Mucosa of descending colon (tissue), 3 donors: Measurements from ENCODE around the gene MGAT5. TPM values are rescaled to one million over a fixed set of nuclear protein-coding genes. Genes with fewer than 3 reads are reported as not detected.

Experiments used
- ATAC-seq: fragments of 200-7000 bp; cut with Tn5 transposase; one replicate; pipeline ENCODE4 v1.9.1; 2020; ENCODE audit warnings: mild to moderate bottlenecking, moderate library complexity
- DNase-seq, 3 donors: peaks; one replicate each; pipeline ENCODE4 v3.0.0-alpha.2; 2020
- H3K36me3 ChIP-seq: fragments of 200-600 bp; one replicate; pipeline ENCODE4 v1.8.0; 2021; ENCODE audit warnings: low read depth, mild to moderate bottlenecking
- H3K4me1 ChIP-seq: fragments of 200-600 bp; one replicate; pipeline ENCODE4 v1.8.0; 2021; ENCODE audit warnings: low read depth, mild to moderate bottlenecking
- H3K4me3 ChIP-seq: fragments of 200-600 bp; one replicate; pipeline ENCODE4 v1.8.0; 2021; ENCODE audit warnings: mild to moderate bottlenecking
- H3K9me3 ChIP-seq: fragments of 200-600 bp; one replicate; pipeline ENCODE4 v1.8.0; 2021; ENCODE audit warnings: mild to moderate bottlenecking
- CTCF ChIP-seq: fragments of 200-600 bp; IDR thresholded peaks from one replicate; pipeline ENCODE4 v1.8.0; 2022; ENCODE audit warnings: antibody characterized with exemption, mild to moderate bottlenecking
- intact Hi-C, 2 donors: fragments of 100-400 bp; cut with DNase I in 1 of 2; cut with micrococcal nuclease in 1 of 2; formaldehyde crosslinking; loops; one replicate each; pipeline versions ENCODE4 v1.11.0 to v1.11.1; 2022; cut with DNase I, micrococcal nuclease
- total RNA-seq, 3 donors: library from RNA; stranded (reverse); fragmentation: NEBNext Ultra II Directional in 2 of 3; extraction: Animal tissue kit (Norgen Biotek cat#: 25700) in 2 of 3; gene quantifications; one replicate each; pipeline versions ENCODE4 v1.2.1 to v1.2.4, GENCODE V29; 2021 to 2023
- donor health status: DM: no; HTN: no; CAD: no; lungs with moderate emphysema.
- donor health status: DM: no; HTN: no; CAD: no.
- donor health status: DM: no; HTN: yes; CAD: no.

The MGAT5 gene
- total RNA-seq, 3 donors from 2014 or later = 56.5 to 75.5 (median 69.7) TPM

- intact Hi-C loops = no loop called here
- DNase-seq (no peak), ATAC-seq (peak; percentile 20)
- TF ChIP-seq CTCF = no peak
- H3K4me3 ChIP-seq = no peak overlapping the region
- H3K36me3 ChIP-seq = no peaks in the 10 kb centered on the region
- H3K4me1 ChIP-seq = no peaks in the 10 kb centered on the region
- no peaks in the 10 kb centered on the region for H3K9me3 ChIP-seq
Measured at GRCh38 chr2:134319596-134320254, 65.9 kb downstream of the MGAT5 start.

DNA sequence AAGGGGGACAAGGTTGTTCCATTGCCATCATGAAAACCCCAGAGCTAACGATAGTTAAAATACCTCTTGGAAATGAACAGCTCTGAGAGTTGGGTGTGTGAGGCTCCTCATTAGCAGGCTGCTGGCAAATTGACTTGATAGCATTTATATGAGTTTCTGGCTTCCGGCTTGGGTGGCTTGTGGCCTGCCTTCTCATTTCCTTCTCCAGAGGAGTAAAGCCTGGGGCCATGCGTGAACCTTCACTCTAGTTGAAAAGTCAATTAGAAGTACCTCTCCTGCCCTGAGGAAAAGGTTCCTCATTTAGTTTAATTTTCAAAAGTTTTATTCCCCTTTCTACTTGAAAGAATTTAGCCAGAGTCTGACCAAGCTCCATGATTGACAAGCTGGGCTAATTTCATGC lies 67.1 kb downstream of the MGAT5 start:
- no peak for TF ChIP-seq CTCF
- ATAC-seq = peak; percentile 58
- no peaks in the 10 kb centered on the region for H3K4me1 ChIP-seq
- no peaks in the 10 kb centered on the region for H3K9me3 ChIP-seq
- H3K36me3 ChIP-seq = no peaks in the 10 kb centered on the region
- intact Hi-C loops = no loop called here
- H3K4me3 ChIP-seq = no peak overlapping the region
- DNase-seq = peak in 1 of 3 donors; percentile 38

GRCh38 chr2:134323777-134324176 lies 69.9 kb downstream of the MGAT5 start:
- no peak for ATAC-seq
- DNase-seq = no peak
- Histone ChIP-seq H3K9me3 (no peaks in the 10 kb centered on the region), H3K36me3 (no peaks in the 10 kb centered on the region), H3K4me1 (no peaks in the 10 kb centered on the region), H3K4me3 (no peak overlapping the region)
- intact Hi-C loops = no loop called here
- TF ChIP-seq CTCF = no peak

DNA sequence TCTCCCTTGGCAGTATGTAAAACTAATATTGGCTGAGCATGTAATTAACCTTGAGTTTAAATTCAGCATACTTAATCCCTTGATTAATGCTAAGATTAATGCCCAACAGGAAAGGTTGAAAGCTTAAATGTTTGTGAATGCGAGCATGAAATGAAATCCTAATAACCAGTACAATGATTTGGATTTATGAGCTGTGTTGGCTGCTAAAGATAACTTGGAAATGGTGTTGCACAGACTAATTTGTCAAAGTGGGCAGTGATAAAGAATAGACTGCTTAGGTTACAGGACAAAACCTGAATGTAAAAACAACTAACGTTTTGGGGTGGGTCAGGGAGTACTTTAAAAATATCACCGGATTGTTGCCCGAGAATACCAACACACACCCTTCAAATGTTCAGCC lies 70.6 kb downstream of the MGAT5 start:
- H3K36me3 ChIP-seq = no peaks in the 10 kb centered on the region
- H3K4me1 ChIP-seq = no peaks in the 10 kb centered on the region
- H3K4me3 ChIP-seq = no peak overlapping the region
- ATAC-seq (no peak), DNase-seq (no peak)
- intact Hi-C loops = no loop called here
- H3K9me3 ChIP-seq = no peaks in the 10 kb centered on the region
- TF ChIP-seq CTCF = no peak

DNA sequence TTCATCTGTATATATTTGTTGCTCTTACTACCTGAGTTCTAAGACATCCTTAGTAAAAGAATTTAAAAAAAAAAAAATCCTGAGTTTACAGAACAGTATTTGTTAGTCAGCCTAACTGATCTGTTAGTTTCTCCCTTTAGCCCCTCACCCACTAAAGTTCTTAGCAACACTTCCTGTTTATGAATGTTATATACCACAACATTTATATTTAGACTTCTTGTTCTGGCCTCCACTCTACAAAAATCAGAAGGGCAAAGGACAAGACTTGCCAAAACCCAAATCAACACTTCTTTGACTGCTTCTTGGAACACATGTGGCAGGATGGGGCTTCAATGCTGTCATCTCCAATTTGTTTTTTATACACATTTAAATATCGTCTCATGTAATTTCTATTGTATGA lies 71.1 kb downstream of the MGAT5 start:
- H3K9me3 ChIP-seq = no peaks in the 10 kb centered on the region
- intact Hi-C loops = no loop called here
- DNase-seq = no peak
- H3K36me3 ChIP-seq = no peaks in the 10 kb centered on the region
- TF ChIP-seq CTCF = no peak
- no peaks in the 10 kb centered on the region for H3K4me1 ChIP-seq
- ATAC-seq = peak; percentile 67
- H3K4me3 ChIP-seq = no peak overlapping the region

- intact Hi-C loops = no loop called here
- no peak for TF ChIP-seq CTCF
- no peak for DNase-seq
- ATAC-seq = no peak
- Histone ChIP-seq H3K4me1 (no peaks in the 10 kb centered on the region), H3K36me3 (no peaks in the 10 kb centered on the region), H3K9me3 (no peaks in the 10 kb centered on the region), H3K4me3 (no peak overlapping the region)
Measured at GRCh38 chr2:134325696-134326095, 71.8 kb downstream of the MGAT5 start.
